ENCODE results near the gene MYCL. TPM values are rescaled to one million over a fixed set of nuclear protein-coding genes. Genes with fewer than 3 reads are reported as not detected.

The MYCL gene
- total RNA-seq, 1 experiment from 2014 or later = 18.4 TPM

DNA sequence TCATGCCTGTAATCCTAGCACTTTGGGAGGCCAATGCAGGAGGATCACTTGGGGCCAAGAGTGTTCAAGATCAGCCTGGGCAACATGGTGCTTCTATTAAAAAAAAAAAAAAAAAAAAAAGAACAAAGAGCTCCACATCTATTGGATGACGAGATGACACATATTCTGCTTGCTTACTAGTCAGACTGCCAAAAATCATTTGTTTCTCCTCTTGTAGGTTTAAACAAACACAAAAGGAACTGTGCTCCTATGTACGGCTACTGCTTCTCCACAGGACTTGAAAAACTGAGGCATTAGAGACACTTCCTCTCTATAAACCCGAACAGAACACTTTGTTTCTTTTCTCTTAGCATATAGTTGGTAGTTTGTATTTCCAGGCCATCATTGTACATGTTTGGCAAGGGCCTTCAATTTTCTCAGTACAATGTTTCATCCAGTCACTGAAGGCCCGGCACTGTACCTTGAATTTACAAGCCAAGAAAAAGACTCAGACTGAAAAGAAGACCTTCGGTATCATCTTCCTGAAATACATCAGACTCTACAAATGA lies 24.4 kb downstream of the MYCL start:
- Histone ChIP-seq H3K23ac (ENCODE audit: insufficient read length, low read depth, low read length) (no peak overlapping the region), H4K20me1 (ENCODE audit: control insufficient read depth, insufficient read depth, insufficient read length) (no peaks in the 10 kb centered on the region), H2AK5ac (ENCODE audit: insufficient read length, low read length) (no peak overlapping the region), H2BK5ac (ENCODE audit: insufficient read length, low read length) (no peak overlapping the region), H3K56ac (ENCODE audit: insufficient read length, low read depth, low read length) (no peak overlapping the region), H3K9ac (ENCODE audit: extremely low read depth, insufficient read length, low read length) (no peak overlapping the region), H2BK15ac (ENCODE audit: low read depth, low read length) (no peak overlapping the region), H3K18ac (ENCODE audit: insufficient read length, low read depth, low read length) (no peak overlapping the region), H2BK120ac (ENCODE audit: low read depth, low read length, poor library complexity, severe bottlenecking) (no peak overlapping the region), H3K4ac (ENCODE audit: low read depth, low read length) (no peak overlapping the region), H3K4me1 (ENCODE audit: insufficient read depth, low read length) (peaks cover 3% of the 10 kb centered on the region; the same call in 1 of the 2 replicates), H3K79me1 (ENCODE audit: insufficient read depth, low read depth, low read length, poor library complexity, severe bottlenecking) (peaks cover 18% of the 10 kb centered on the region), H2BK12ac (ENCODE audit: insufficient read length, low read depth, low read length) (no peak overlapping the region), H3K27ac (ENCODE audit: insufficient read length, low read depth, low read length) (no peak overlapping the region), H3K14ac (ENCODE audit: insufficient read depth, low read length) (no peak overlapping the region), H3K79me2 (ENCODE audit: insufficient read depth, low read length) (peaks cover 18% of the 10 kb centered on the region; the same call in 1 of the 2 replicates), H3T11ph (ENCODE audit: low read length) (no peak overlapping the region), H4K5ac (ENCODE audit: insufficient read length, low read depth, low read length) (no peak overlapping the region), H3K27me3 (ENCODE audit: insufficient read depth, low read length) (no peaks in the 10 kb centered on the region), H3K9me3 (ENCODE audit: control insufficient read depth, low read depth, low read length) (no peaks in the 10 kb centered on the region), H2AFZ (ENCODE audit: low read length) (no peak overlapping the region), H2BK20ac (ENCODE audit: low read depth, low read length, poor library complexity, severe bottlenecking) (no peak overlapping the region), H3K4me2 (ENCODE audit: insufficient read depth, insufficient read length, low read length) (no peak overlapping the region), H4K8ac (replicated peaks; ENCODE audit: insufficient read length, low read depth, low read length) (no peak overlapping the region), H4K91ac (ENCODE audit: insufficient read length, low read depth, low read length) (no peak overlapping the region), H3K23me2 (ENCODE audit: insufficient read length, low read depth, low read length, poor library complexity, severe bottlenecking) (peaks cover 2% of the 10 kb centered on the region)
- TF ChIP-seq CTCF (conservative IDR thresholded peaks at IDR 0.05) = no peak
- DNase-seq = no peak
- Mint-ChIP-seq H3K4me1 (peaks cover 40 to 44% of the 10 kb centered on the region in 2 experiments), H3K9me3 (no peaks in the 10 kb centered on the region), H3K36me3 (ENCODE audit: insufficient read depth in 1 of 3, low read depth in 3 of 3) (peaks cover 10 to 33% (median 25%) of the 10 kb centered on the region in 3 experiments; a peak in 6 of 7 replicates), H3K27me3 (ENCODE audit: low read depth) (no peaks in the 10 kb centered on the region; the same call in 1 of the 2 replicates), H3K27ac (peak overlapping the region in 1 of 3 experiments; percentile 49; a peak in 1 of 7 replicates), H3K4me3 (no peak overlapping the region)
- no CpG with 5 or more reads among the region's 5 CpGs for WGBS (ENCODE audit: extremely low coverage, insufficient read length, low lambda C conversion rate)
